HEK293 (cell line): ENCODE results near the gene TMEM141.
A peak's percentile ranks its signal among the peaks of the same experiment; 100 is the strongest.

ENCODE experiments used
- CTCF ChIA-PET: fragments of 350-600 bp; formaldehyde crosslinking; extraction: SDS; loops from one replicate; lab custom pipeline; 2021; ENCODE audit warnings: antibody characterized with exemption; lab: Yijun Ruan, JAX
- POLR2A ChIA-PET: fragments of 300-600 bp; formaldehyde crosslinking; extraction: SDS; loops from one replicate; lab custom pipeline; 2020; ENCODE audit warnings: antibody characterized with exemption, inconsistent platforms; lab: Yijun Ruan, JAX
- H3K27ac ChIP-seq: fragments of 200-500 bp; sonication (Bioruptor generic); 2 replicates; pipeline ENCODE4 v1.5.1; 2014; ENCODE audit warnings: low read depth, low read length, control low read depth, inconsistent platforms; ENCODE audit errors: extremely low read depth
- H3K36me3 ChIP-seq, 2 experiments: fragments of 200-500 bp in 1 of 2; sonication (Bioruptor generic) in 1 of 2; 1 replicate in 1 of 2; 2 replicates in 1 of 2; pipeline ENCODE4 v1.5.1; 2014 to 2017; ENCODE audit warnings: inconsistent platforms in 2 of 2, low read length in 2 of 2; ENCODE audit not compliant: control insufficient read depth in 2 of 2, insufficient read depth in 1 of 2
- H3K4me1 ChIP-seq: fragments of 200-500 bp; sonication (Bioruptor generic); 2 replicates; pipeline ENCODE4 v1.5.1; 2014; ENCODE audit warnings: mild to moderate bottlenecking, low read length, inconsistent platforms; ENCODE audit not compliant: control insufficient read depth, insufficient read depth
- H3K4me3 ChIP-seq: 2 replicates; pipeline ENCODE4 v1.5.1; 2011; ENCODE audit warnings: low read depth, mild to moderate bottlenecking, control low read depth, low read length, moderate library complexity
- H3K9me3 ChIP-seq: fragments of 200-500 bp; sonication (Bioruptor generic); 2 replicates; pipeline ENCODE4 v1.5.1; 2014; ENCODE audit warnings: low read depth, low read length, inconsistent platforms; ENCODE audit not compliant: control insufficient read depth, insufficient read depth
- EGR2 ChIP-seq: fragments of 450-650 bp; formaldehyde crosslinking; IDR thresholded peaks from 2 replicates; pipeline ENCODE4 v1.5.1; 2016; ENCODE audit warnings: low read depth, missing biosample characterization, missing genetic modification characterization
- GLI2 ChIP-seq: fragments of 450-650 bp; formaldehyde crosslinking; IDR thresholded peaks from 2 replicates; pipeline ENCODE4; 2017; ENCODE audit warnings: missing biosample characterization, missing genetic modification characterization, low read depth, borderline replicate concordance
- PBX3 ChIP-seq: sonication (generic); formaldehyde crosslinking; IDR thresholded peaks from 2 replicates; pipeline ENCODE4 v1.8.1; 2022; ENCODE audit warnings: mild to moderate bottlenecking, moderate library complexity, missing genetic modification reagents
- PRDM1 ChIP-seq: fragments of 450-650 bp; formaldehyde crosslinking; IDR thresholded peaks from 2 replicates; pipeline ENCODE4; 2016; ENCODE audit warnings: missing biosample characterization, missing genetic modification characterization
- PRDM6 ChIP-seq: fragments of 450-650 bp; formaldehyde crosslinking; IDR thresholded peaks from 2 replicates; pipeline ENCODE4 v1.5.1; 2017; ENCODE audit warnings: missing biosample characterization, missing genetic modification characterization
- REST ChIP-seq: fragments of 450-650 bp; formaldehyde crosslinking; IDR thresholded peaks from 2 replicates; pipeline ENCODE4 v1.5.1; 2016; ENCODE audit warnings: missing biosample characterization, missing genetic modification characterization
- TCF7L2 ChIP-seq: IDR thresholded peaks from 2 replicates; pipeline ENCODE4 v1.6.1; 2011; ENCODE audit warnings: low read depth, mild to moderate bottlenecking, inconsistent platforms, low read length, moderate library complexity, borderline replicate concordance
- ZBTB1 ChIP-seq: fragments of 450-650 bp; formaldehyde crosslinking; IDR thresholded peaks from 2 replicates; pipeline ENCODE4 v1.5.1; 2016; ENCODE audit warnings: missing biosample characterization, missing genetic modification characterization
- ZBTB21 ChIP-seq: fragments of 450-650 bp; formaldehyde crosslinking; IDR thresholded peaks from 2 replicates; pipeline ENCODE4 v1.5.1; 2017; ENCODE audit warnings: missing biosample characterization, missing genetic modification characterization
- ZFP3 ChIP-seq: fragments of 450-650 bp; formaldehyde crosslinking; IDR thresholded peaks from 2 replicates; pipeline ENCODE4 v1.5.1; 2016; ENCODE audit warnings: low read depth, missing biosample characterization, missing genetic modification characterization
- ZNF23 ChIP-seq: fragments of 450-650 bp; formaldehyde crosslinking; IDR thresholded peaks from 2 replicates; pipeline ENCODE4 v1.5.1; 2016; ENCODE audit warnings: missing biosample characterization, missing genetic modification characterization, borderline replicate concordance
- ZNF394 ChIP-seq: fragments of 450-650 bp; formaldehyde crosslinking; IDR thresholded peaks from 2 replicates; pipeline ENCODE4 v1.5.1; 2016; ENCODE audit warnings: missing biosample characterization, missing genetic modification characterization, mild to moderate bottlenecking, moderate library complexity, borderline replicate concordance
- ZNF416 ChIP-seq: fragments of 450-650 bp; formaldehyde crosslinking; IDR thresholded peaks from 2 replicates; pipeline ENCODE4 v1.5.1; 2016; ENCODE audit warnings: missing biosample characterization, missing genetic modification characterization
- ZNF513 ChIP-seq: fragments of 450-650 bp; IDR thresholded peaks from 2 replicates; pipeline ENCODE4 v1.5.1; 2018; ENCODE audit warnings: missing biosample characterization, missing genetic modification characterization
- ZNF624 ChIP-seq: fragments of 450-650 bp; formaldehyde crosslinking; IDR thresholded peaks from 2 replicates; pipeline ENCODE4 v1.5.1; 2017; ENCODE audit warnings: missing biosample characterization, missing genetic modification characterization
- ZNF658 ChIP-seq: fragments of 450-650 bp; formaldehyde crosslinking; IDR thresholded peaks from 2 replicates; pipeline ENCODE4; 2016; ENCODE audit warnings: missing biosample characterization, missing genetic modification characterization
- ZNF692 ChIP-seq: fragments of 450-650 bp; formaldehyde crosslinking; IDR thresholded peaks from 2 replicates; pipeline ENCODE4 v1.5.1; 2016; ENCODE audit warnings: missing biosample characterization, missing genetic modification characterization
- ZNF776 ChIP-seq: fragments of 450-650 bp; formaldehyde crosslinking; IDR thresholded peaks from 2 replicates; pipeline ENCODE4 v1.5.0; 2017; ENCODE audit warnings: missing biosample characterization, missing genetic modification characterization, borderline replicate concordance

The TMEM141 gene

GRCh38 chr9:136793086-136793946 lies 2.2 kb downstream of the TMEM141 start (continued):
- TF ChIP-seq REST (tag by site-specific recombination) (no peak), TCF7L2 (no peak), ZBTB1 (tag by site-specific recombination) (no peak), ZNF416 (tag by site-specific recombination) (no peak), EGR2 (tag by site-specific recombination) (peak; percentile 62; the same call in 1 of the 2 replicates), GLI2 (no peak), ZNF692 (tag by site-specific recombination) (no peak), PBX3 (CRISPR knock-in tag) (no peak), ZNF23 (tag by site-specific recombination) (no peak)

GRCh38 chr9:136794281-136794999 lies 3.3 kb downstream of the TMEM141 start:
- no peak for TF ChIP-seq ZNF624 (tag by site-specific recombination)
- no peak for TF ChIP-seq PRDM6
- TF ChIP-seq ZFP3 (tag by site-specific recombination) = no peak
- TF ChIP-seq ZBTB21 = no peak
- no peak for TF ChIP-seq ZNF513 (tag by site-specific recombination)
- no peak for TF ChIP-seq ZNF658 (tag by site-specific recombination)
- no peak for TF ChIP-seq PRDM1 (tag by site-specific recombination)
- TF ChIP-seq ZNF394 = no peak
- TF ChIP-seq ZNF776 (tag by site-specific recombination) = no peak
- POLR2A ChIA-PET = interaction anchor here (0.8 to 2.6 kb wide), 5 partner anchors 12 to 240 kb away, joined by 3 to 6 read pairs (median 4); partner anchors contain the start of genes RABL6 and TRAF2
- Histone ChIP-seq H3K4me3 (no peak overlapping the region), H3K4me1 (peaks cover 10% of the 10 kb centered on the region), H3K27ac (no peak overlapping the region), H3K36me3 (peaks cover 0 to 21% of the 10 kb centered on the region in 2 experiments; a peak in 1 of 3 replicates), H3K9me3 (no peaks in the 10 kb centered on the region)
- CTCF ChIA-PET = interaction anchor here (0.6 to 3.0 kb wide), 10 partner anchors 9 to 240 kb away, joined by 3 to 16 read pairs (median 4); partner anchors contain the start of gene AJM1
